SIG-M5 treated with dmso at 0.1 percent for 504 hours (cell line): ENCODE results near the gene ZBTB16.

Experiments used
- DNase-seq: peaks from one replicate; lab custom pipeline; 2025; ENCODE audit not compliant: unreplicated experiment; lab: John Stamatoyannopoulos, UW

The ZBTB16 gene

GRCh38 chr11:114059278-114059983 lies at the start of gene ZBTB16:
TSS of gene ZBTB16 (plus strand) at chr11:114059711. CDS start at chr11:114063301, 3,590 bp downstream.
- peak; percentile 57 for DNase-seq

- DNase-seq, result no peak
Measured at GRCh38 chr11:114010931-114011330, 48.6 kb upstream of the ZBTB16 start.

DNA sequence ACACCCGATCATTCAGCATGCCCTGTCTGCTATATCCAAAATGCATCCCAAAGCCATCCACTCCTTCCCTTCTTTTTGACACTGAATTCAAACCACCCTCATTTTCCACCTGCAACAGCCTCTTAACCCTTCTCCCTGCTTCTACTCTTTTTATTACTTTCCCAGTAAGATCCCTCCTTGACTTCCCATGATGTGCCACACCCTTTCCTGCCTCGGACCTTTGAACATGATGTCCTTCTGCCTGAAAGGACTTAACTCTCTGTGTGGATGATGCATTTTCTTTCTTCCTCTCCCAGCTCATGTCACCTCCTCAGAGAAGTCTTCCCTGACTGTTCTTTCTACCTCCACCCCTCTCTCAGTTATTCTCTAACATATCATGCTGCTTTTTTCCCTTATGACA lies 48.1 kb upstream of the ZBTB16 start:
- no peak for DNase-seq

- no peak for DNase-seq
Measured at GRCh38 chr11:114015117-114015516, 44.4 kb upstream of the ZBTB16 start.

DNA sequence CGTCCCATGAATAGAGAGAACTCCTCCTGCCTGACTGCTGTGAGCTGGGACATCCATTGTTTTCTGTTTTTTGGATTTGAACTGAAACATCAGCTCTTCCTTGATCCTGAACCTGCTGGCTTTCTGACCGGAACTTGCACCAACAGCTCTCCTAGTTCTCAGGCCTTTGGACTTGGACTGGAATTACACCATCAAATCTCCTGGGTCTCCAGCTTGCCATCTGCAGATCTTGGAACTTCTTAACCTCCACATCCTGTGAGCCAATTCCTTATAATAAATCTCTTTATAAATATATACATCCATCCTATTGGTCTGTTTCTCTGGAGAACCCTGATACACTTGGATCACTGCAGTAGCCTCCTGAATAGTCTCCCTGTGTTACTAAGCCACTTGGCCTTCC lies 42.5 kb upstream of the ZBTB16 start:
- DNase-seq, result no peak

DNA sequence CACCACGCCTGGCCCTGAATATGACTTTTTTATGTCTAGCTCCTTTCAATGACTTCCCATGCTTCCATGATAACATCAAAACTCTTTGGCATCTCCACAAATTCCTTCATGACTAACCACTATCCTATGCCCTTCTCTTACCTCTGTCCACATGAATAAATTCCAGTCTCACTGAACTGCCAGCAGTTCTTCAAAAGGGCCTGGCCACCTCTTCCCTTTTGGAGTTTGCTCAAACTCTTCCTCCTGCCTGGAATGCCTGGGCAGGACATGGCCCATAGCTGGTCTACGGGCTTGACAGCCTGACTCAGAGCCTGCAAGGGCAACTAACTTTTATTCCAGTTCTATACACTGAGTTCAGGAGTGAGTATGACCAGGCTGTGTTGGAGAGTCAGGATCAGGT lies 41.8 kb upstream of the ZBTB16 start:
- DNase-seq, result no peak

DNA sequence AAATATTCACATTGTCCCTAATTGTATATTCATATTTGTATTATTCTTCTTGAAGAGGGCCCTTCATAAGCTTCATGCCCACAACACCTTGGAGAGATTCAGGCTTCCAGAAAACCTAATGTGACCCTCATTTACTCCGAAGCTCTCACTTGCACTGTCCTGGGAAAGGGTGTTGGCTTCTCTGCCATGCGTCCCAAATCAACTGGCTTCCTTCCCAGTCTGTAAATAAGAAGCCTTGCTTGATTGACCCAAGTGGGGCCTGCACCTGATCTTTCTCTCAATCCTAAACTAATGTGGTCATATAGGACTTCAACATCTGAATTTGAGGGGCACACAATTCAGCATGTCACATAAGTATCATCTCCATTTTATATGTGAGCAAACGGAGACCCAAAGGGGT lies 40.5 kb upstream of the ZBTB16 start:
- DNase-seq, result no peak

GRCh38 chr11:114019574-114019973 lies 39.9 kb upstream of the ZBTB16 start:
- DNase-seq, result no peak

GRCh38 chr11:114025329-114025907 lies 34.1 kb upstream of the ZBTB16 start:
- DNase-seq, result no peak

DNA sequence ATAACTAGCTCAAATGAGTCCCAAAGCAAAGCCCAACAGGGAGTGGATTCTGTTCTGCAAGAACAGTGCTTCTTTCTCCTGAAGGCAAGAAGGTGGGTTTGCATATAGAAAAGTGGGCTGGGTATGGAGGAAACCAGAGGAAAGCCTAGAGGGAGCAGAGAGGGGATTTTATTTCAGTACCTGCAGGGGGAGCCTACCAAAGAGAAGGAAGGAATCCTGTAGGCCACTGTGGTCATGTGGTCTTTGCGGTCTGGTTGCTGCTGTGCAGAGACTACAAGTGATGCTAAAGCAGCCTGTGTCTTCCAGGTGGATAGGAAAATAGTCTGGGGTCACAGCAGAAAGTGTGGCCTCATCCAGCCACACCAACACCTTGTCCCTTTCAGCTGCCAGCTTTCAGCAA lies 33.2 kb upstream of the ZBTB16 start:
- peak; percentile 54 for DNase-seq

DNA sequence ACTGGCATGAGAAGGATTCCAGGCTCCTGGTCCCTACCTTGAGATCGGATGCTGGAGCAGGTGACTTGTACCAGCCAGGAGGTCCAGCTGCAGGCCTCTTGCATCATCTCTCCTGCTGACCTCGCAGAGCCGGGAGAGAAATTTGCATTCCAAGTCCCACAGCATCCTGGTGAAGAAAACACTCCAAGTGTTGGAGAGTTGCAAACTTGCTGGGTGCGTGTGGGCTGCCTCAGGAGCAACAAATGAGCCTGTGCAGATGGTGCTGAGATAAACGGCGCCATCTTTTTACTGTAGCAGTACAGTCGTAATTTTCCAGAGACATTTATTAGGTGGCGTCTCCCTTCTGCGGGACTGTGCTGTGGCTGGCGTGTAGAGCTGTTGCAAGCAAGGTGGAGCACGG lies 32.1 kb upstream of the ZBTB16 start:
- no peak for DNase-seq

- no peak for DNase-seq
Measured at GRCh38 chr11:114027926-114028325, 31.6 kb upstream of the ZBTB16 start.

GRCh38 chr11:114031246-114031966 lies 28.1 kb upstream of the ZBTB16 start:
- no peak for DNase-seq

- DNase-seq, result no peak
Measured at GRCh38 chr11:114031967-114032320, 27.6 kb upstream of the ZBTB16 start.

DNA sequence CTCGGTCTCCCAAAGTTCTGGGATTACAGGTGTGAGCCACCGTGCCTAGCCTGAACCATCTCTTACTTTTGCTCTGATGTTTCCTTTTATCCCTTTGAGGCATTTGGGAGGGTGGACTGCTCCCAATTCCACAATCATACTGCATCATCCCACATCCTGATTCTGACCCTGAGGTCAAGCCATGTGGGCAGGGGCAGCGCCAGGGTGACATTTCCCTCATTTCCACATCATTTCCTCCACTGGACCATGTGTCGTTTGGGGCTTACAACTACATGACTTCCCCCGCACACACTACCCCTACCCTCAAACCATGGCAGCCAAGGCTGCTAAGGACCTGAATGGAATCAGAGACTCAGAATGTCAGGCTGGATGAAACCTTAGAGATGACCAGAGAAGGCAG lies 26.4 kb upstream of the ZBTB16 start:
- no peak for DNase-seq

DNA sequence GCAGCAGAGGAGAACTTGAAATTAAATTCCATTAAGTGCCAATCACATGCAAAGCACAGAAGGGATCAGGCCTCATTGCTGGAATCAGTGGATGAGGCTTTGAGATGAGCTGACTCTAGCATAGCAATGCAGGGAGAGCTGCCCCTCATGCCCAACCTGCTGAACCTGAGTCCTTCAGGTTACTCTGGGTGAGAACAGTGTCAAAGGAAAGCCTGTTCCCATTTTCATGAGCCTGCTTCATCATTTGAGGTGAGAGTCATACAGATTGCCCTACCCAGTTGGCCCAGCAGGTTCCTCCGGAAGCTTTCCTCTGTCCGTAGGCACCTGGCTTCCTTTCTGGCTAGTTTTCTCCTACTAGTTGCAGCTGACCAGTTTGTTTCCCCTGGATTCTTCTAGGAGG lies 25.9 kb upstream of the ZBTB16 start:
- DNase-seq, result no peak

GRCh38 chr11:114034956-114035355 lies 24.6 kb upstream of the ZBTB16 start:
- no peak for DNase-seq

DNA sequence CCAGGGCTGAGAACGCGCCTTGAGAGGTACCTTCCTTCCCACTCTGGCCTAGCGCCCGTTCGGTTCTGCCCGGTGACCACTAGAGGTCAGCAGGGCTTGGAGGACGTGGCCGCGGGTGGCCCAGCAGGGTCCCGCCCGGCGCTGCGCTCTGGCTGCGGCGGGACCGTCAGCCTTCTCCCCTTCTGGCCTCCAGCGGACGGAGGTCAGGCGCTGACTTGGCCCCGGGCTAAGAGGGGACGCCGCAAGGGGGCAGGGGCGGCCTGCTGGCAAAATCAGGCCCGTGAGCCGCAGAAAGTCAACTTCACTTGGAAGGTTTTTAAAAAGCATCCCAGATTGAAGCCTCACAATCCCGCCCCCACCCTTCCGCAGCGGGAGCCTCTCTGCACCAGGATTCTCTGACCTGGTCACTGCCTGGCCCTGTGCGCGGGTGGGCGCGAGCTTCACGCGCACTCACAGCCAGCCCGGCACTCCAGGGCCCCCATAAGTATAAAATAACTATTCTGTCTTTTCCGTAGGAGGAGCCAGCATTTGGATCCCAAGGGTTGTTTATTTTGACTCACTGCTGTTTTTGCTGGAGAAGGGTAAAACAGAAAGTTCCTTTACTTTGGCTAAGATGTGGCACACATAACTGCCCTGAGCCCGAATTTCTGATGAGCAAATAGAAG lies 23.2 kb upstream of the ZBTB16 start:
- no peak for DNase-seq

DNA sequence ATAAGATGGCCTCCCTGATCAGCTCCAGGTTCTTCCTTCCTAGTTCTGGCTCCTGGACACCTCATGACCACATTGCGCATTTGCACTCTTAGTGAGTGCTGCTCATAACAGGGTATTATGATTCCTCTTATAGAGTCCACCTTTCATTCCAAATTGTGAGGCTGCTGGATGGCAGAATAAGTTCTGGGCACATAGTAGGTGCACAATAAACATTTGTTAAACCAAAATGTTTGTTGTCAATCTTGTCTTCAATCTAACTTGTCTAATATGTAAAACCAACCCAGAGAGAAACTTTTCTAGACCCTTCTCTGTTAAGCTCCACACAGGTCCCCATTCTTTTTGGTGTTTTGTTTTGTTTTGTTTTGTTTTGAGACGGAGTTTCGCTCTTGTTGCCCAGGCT lies 22.6 kb upstream of the ZBTB16 start:
- no peak for DNase-seq

DNA sequence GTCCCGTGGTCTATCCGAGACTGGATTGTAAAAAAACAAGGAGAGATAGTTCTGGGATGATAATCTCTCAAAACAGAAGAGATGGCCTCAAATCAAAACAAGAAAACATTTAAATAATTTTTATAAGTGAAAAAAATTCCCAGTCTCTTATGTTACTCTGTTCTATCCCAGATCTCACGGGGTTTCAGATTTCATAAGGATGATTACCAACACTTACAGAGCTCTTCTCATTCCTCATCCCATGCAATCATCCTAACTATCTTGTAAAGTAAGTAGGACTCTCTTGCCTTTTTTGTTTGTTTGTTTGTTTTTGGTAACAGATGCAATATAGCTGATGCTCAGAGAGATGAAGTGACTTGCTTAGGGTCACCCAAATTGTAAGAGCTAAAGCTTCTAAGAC lies 20.0 kb upstream of the ZBTB16 start:
- DNase-seq, result no peak

- DNase-seq, result no peak
Measured at GRCh38 chr11:114040706-114041211, 18.8 kb upstream of the ZBTB16 start.

DNA sequence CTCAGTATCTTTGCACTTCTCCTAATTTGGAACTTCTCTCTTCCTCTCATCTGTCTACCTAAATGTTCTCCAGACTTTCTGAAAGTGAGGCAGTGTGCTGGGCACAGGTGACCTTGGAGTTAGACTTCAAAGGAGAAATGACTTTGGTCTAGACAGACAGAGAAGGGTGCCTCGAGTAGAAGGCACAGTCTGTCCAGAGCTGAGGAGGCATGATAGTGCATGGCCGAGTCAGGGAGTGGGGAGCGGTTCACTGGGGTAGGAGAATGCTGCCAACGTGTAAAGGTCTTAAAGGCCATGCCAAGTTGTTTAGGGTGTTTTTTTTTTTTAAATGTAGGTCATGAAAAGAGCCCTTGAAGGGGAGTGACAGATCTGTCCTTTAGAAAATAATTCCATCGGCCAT lies 17.3 kb upstream of the ZBTB16 start:
- no peak for DNase-seq
